Measurements from ENCODE around the gene SERTAD3.
"Not testable (repeated sequence)": the region's sequence is repeated elsewhere in the genome, so short reads cannot be mapped to it uniquely, and the experiment has no call there.

Gene SERTAD3

GRCh38 chr19:40444000-40444824 lies at the start of gene SERTAD3:
Gene SERTAD3, minus strand, starts transcription at chr19:40444335. Its CDS starts 2,255 bp downstream, at chr19:40442080.
- peak; percentile 98 for DNase-seq

DNA sequence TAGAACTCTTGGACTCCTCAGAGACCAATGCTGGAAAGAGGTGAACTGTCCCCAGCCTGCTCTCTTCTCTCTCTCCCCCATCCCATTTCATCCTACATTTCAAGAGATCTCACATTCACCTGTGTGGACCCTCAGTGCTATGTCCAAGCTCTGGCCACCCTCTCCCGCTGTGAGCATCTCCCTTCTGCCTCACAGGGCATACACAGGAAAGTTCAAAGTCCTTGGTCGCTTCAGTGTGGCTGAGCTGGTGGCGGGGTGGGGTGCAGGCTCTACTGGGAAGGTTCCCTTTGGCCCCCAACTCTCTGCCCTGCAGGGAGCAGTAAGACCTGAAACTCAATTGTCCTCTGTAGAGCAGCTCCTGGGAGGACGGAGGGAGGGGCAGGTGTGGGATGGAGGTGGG lies 49.6 kb upstream of the SERTAD3 start:
- DNase-seq = no peak

GRCh38 chr19:40492274-40492673 lies 48.1 kb upstream of the SERTAD3 start:
- no peak for DNase-seq

DNA sequence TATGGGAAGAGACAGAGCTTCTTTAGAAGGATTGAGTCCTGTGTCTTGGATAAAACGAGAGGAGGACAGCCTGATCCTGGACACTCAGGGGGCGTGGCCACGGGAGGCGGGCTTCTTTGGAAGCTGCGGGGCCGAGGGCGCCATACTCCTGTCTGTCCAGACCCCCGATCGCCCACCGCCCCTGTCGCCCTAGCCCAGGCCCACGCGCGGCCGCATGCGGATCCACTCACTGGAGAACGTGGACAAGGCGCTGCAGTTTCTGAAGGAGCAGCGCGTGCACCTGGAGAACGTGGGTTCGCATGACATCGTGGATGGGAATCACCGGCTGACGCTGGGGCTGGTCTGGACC lies 45.7 kb upstream of the SERTAD3 start:
- no peak for DNase-seq

DNA sequence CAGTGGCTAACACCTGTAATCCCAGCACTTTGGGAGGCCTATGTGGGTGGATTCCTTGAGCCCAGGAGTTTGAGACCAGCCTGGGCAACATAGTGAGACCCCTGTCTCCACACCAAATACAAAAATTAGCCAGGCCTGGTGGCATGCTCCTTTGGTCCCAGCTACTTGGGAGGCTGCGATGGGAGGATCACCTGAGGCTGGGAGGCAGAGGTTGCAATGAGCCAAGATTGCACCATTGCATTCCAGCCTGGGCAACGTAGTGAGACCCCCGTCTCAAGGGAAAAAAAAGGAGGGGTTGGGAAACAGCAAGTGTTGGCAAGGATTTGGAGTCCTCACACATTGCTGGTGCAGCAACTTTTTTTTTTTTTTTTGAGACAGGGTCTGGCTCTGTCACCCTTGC lies 41.9 kb upstream of the SERTAD3 start:
- no peak for DNase-seq

- not testable (repeated sequence) for DNase-seq
Measured at GRCh38 chr19:40475878-40476644, 31.9 kb upstream of the SERTAD3 start.

- DNase-seq = no peak
Measured at GRCh38 chr19:40474737-40475136, 30.6 kb upstream of the SERTAD3 start.

GRCh38 chr19:40472516-40472915 lies 28.4 kb upstream of the SERTAD3 start:
- DNase-seq = no peak

DNA sequence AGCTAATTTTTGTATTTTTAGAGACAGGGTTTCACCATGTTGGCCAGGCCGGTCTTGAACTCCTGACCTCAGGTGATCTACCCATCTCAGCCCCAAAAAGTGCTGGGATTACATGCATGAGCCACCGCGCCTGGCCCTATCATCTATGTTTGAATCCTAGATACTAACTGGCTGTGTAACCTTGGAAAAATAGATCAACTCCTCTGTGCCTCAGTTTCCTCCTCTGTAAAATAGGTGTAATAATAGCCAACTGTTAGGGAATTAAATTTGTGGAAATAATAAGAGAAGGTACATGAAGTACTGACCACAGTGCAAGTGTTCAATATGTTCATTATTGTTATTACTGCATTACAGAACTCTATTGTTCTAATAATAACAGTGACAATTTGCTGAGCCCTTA lies 27.0 kb upstream of the SERTAD3 start:
- DNase-seq = no peak

DNA sequence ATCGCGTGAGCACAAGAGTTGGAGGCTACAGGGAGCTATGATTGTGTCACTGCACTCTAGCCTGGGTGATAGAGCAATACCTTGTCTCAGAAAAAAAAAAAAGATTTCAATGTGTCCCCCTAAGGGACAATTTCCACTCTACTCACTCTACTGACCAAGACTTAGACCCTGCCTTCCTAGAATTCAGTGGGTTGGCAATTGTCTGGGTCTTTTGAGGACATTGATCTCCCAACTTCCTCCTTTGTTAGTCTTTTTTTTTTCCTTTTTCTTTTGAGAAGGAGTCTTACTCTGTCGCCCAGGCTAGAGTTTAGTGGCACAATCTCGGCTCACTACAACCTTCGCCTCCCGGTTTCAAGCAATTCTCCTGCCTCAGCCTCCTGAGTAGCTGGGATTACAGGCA lies 24.9 kb upstream of the SERTAD3 start:
- DNase-seq = no peak

- no peak for DNase-seq
Measured at GRCh38 chr19:40466985-40467734, 23.0 kb upstream of the SERTAD3 start, which contains the start of gene SPTBN4. Gene SPTBN4, plus strand, starts transcription at chr19:40467001. Its CDS starts 5,621 bp downstream, at chr19:40472622.

- peak; percentile 36 for DNase-seq
Measured at GRCh38 chr19:40466219-40466984, 22.3 kb upstream of the SERTAD3 start.

DNA sequence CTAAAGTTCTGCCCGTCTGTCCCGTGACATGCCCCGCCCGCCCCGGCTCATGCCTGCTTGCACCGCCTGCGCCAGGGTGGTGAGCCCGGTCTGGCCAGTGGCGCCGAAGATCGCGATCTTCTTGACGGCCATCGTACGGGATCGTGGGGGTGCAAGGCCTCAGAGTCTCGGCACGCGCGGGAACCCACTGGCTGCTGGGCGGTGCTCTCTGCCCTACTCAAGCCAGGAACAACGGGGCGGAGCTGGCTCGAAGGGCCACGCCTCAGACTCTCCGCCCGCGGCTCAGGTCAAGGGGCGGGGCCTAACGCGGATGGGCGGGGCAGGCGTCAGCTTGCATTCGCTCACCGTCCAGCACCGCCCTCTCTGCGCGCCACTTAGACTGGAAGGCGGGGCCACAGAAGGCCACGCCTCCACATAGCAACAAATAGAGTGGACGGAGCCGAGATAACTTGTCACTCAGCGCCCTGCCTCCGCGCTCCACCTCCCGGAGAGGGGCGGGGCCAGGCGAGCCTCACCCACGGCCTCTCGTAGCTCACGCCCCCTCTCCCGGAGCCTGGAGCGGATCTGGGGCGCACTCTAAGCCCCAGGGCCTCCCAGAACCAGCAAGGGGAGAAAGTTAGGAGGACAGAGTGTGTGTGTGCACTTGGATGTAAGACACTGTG lies 21.6 kb upstream of the SERTAD3 start, which contains the start of gene BLVRB:
BLVRB (minus strand) TSS at position 189 of the 662 bp plus-strand sequence; CDS start at position 132, 57 bp downstream.
- DNase-seq = peak; percentile 100

- DNase-seq = no peak
Measured at GRCh38 chr19:40465025-40465556, 21.0 kb upstream of the SERTAD3 start.

DNA sequence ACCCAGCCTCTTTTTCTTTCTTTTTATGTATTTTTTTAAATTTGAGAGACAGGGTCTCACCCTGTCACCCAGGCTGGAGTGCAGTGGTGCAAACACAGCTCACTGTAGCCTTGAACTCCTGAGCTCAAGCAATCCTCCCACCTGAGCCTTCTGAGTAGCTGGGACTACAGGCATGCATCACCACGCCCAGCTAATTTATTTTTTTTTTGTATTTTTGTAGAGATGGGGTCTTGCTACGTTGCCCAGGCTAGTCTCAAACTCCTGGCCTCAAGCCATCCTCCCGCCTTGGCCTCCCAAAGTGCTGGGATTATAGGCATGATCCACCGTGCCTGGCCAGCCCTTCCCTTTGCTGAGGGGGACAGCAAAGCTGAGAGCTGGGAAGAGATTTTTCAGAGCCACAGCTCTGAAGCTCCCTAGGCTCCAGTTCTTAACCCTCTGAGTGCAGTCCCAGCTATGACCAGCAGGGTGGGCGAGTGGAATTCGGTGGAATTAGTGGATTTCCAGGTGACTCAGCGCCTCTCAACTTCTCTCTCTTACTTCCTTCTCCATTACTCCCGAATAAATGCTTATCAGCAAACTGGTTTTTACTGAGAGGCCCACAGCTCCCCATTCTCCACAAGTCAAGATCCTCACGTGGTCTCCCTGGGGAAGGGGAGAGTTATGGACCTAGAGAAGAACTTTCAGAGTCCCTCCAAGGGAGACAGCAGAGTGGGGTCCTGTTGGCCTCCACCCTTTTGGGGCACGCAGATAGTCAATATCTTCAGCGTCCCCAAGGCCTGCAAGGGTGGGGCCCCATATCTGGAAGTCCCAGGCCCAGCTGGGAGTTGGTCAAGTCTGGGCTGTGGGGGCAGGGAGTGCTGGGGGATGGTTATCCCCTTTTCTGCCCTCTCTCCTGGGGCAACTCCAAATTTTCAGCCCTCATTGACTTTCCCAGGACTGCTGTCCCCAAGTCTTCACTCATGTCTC lies 20.2 kb upstream of the SERTAD3 start:
- peak; percentile 82 for DNase-seq

DNA sequence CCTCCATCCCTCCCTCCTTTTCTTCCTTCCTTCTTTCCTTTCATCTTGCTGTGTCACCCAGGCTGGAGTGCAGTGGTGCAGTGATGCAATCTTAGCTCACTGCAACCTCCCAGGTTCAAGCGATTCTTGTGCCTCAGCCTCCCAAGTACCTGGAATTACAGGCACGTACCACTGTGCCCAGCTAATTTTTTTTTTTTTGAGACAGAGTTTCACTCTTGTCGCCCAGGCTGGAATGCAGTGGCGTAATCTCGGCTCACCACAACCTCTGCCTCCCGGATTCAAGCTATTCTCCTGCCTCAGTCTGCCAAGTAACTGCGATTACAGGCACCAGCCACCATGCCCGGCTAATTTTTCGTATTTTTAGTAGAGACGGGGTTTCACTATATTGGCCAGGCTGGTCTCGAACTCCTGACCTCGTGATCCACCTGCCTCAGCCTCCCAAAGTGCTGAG lies 19.5 kb upstream of the SERTAD3 start:
- not testable (repeated sequence) for DNase-seq

DNA sequence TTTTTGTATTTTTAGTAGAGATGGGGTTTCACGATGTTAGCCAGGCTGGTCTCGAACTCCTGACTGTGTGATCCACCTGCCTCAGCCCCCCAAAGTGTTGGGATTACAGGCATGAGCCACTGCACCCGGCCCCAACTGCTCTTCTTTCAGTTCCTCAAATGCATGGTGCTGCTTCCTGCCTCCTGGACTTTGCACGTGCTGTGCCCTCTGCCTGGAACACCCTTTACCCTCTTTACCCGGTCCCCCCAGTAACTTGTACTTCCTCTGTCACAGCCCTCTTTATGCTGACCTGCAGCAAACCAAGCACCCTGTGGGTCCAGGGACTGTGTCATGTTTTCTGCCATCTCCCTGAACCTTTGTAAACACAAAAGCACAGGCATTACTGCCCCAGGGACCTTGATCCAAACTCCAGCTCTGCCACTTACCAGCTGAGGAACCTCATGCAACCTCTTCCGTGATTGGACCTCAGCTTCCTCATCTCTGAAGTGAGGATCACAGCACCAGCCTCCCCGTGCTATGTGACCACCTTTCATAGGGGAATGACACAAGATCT lies 17.6 kb upstream of the SERTAD3 start:
- DNase-seq = no peak

DNA sequence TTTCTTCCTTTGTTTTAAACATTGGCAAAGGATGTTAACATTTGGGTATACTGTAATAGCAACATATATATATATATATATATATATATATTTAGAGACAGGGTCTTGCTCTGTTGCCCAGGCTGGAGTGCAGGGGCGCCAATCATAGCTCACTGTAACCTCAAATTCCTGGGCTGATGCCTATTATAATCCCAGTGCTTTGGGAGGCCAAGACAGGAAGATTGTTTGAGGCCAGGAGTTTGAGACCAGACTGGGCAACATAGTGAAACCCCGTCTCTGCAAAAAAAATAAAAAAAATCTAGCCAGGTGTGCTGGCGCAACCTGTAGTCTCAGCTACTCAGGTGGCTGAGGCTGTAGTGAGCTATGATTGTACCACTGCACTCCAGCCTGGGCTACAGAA lies 16.1 kb upstream of the SERTAD3 start:
- no peak for DNase-seq

- DNase-seq = no peak
Measured at GRCh38 chr19:40458597-40458974, 14.5 kb upstream of the SERTAD3 start.

Data from CD4-positive, alpha-beta T cell treated with Interleukin-6 for 4 hours (primary cell).